ENCODE measurements around the gene CAPZA2.
"Not testable (repeated sequence)": the region's sequence is repeated elsewhere in the genome, so short reads cannot be mapped to it uniquely, and the experiment has no call there.

CAPZA2 gene

DNA sequence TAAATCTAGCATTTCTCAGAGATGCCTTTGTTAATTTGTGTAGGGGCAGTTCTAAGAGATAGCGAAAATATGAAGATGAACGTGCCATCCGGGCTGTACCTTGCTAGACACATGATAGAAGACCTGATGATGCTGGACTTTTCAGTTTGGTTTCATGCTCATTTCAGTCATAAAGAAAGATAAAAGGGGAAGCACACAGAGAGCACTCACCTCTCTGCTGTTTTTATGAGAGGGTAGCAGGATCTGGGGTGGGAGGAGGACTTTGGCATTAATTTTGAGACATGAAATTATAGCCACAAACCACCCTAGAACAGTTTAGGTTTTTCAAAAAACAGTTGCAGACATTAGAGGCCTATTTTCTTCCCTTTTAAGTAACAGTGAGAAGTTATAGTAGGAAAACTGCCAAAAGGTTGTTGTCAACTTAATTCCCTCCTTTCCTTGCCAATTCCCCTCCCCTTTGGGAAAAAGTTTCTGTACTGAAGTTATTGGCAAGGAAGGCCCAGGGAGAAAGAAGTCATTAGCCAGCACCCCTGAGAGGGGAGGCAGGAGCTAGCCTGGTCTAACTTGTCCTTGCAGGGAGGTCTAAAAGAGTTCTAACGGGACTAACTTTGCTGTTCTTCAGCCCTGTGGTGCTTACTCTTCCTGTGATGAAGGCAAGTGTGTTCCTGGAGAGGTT, 93.6 kb downstream of the CAPZA2 start:
- DNase-seq = no peak

DNA sequence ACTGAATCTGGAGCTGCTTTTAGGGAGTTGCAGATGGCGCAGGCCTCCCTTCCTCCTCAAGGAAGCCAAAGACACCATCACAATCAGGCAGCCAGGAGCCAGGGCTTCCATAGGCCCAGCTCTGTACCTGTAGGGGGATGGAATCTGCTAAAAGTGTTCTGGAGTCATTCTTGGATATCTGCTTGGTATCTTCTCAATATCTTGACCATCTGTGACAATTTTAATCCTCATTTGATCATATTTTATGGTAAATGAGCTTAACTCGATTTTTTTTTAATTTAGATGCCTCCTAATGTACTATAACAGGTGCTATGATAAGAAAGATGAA, 94.1 kb downstream of the CAPZA2 start:
- no peak for DNase-seq

DNA sequence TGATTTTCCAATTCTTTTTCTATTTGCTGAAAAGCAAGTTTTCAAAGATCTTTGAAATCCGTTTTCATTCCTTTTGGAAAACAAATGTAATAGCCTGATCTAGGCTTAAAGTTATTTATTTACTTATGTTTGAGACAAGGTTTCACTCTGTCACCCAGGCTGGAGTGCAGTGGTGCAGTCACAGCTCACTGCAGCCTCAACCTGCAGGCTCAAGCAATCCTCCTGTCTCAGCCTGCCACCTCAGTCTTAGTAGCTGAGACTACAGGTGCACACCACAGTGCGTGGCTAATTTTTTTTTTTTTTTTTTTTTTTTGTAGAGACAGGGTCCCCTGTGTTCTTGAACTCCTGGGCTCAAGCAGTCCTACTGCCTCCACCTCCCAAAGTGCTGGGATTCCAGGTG, 95.5 kb downstream of the CAPZA2 start:
- DNase-seq = no peak

DNA sequence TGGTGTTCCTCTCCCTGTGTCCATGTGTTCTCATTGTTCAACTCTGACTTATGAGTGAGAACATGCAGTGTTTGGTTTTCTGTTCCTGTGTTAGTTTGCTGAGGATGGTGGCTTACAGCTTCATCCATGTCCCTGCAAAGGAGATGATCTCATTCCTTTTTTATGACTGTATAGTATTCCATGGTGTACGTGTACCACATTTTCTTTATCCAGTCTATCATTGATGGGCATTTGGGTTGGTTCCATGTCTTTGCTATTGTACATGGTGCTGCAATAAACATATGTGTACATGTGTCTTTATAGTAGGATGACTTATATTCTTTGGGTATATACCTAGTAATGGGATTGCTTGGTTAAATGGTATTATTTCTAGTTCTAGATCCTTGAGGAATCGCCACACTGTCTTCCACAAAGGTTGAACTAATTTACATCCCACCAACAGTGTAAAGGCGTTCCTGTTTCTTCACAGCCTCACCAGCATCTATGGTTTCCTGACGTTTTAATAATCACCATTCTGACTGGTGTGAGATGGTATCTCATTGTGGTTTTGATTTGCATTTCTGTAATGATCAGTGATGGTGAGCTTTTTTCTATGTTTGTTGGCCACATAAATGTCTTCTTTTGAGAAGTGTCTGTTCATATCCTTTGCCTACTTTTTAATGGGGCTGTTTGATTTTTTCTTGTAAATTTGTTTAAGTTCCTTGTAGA, 99.7 kb downstream of the CAPZA2 start:
- peak; percentile 42 for DNase-seq

DNA sequence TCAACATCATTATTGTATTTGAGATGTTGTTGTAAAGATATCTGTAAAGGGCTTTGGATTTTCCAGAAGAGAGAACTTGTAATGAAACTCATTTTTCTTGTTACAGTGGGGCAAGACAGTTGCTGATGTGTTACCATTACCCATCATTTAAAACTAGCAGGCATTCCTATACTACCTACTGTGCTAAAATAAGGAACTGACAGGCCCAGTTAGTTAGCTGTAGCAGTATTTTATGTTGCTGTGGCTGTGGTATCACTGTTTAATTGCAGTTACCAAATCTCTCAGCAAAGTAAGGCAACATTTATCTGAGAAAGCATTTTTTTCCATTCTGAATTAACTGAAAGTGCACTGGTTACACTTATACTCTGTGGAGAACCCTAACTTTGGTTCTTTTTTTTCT, 100.8 kb downstream of the CAPZA2 start:
- DNase-seq = no peak

DNA sequence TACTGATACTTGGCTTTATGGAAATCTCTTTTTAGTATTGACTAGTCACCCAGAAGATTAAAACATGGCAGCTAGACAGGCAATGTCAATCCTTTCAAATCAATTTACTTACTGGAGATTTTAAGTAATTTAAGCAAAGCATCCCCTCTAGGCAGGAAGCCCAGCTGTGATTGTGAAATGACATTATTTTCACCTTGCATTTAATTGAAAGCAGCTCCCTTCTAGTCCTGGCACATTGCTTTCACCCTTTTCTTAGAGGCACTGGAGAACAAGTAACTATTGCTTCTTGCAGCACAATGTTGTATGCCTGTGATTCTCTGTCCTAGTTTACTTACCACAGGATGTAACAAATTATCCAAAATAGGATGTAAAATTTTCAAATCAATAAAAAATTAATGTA, 104.2 kb downstream of the CAPZA2 start:
- DNase-seq = no peak

DNA sequence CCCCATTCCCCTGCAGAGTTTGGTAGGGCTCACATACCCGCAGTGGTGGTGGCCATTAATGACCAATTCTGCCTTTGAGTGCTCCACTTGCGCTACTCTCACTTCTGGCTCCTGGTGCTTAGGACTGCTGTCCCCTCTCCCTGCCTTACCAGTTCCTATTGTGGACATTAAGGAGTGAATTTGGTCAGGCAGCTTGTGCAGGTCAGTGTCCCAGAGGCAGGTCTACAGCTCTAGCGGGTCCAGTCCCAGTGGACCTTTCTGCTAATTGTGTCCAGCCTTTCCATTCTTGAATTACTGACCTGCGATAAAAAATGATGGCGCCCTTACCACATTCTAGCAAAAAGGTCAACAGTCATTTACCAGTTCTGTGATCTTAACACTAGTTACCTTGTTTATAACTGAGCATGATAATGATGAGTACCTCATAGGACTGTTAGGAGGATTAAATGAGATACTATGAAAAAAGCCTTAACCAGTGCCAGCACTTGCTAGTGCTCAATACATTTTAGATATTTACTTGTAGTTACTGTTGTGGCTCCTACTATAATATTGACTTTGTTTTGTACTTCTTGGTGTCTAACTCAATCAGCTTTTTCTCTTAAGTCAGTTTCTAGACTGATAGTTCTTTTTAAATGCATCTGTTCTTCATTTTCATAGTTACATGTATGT, 105.0 kb downstream of the CAPZA2 start:
- no peak for DNase-seq

DNA sequence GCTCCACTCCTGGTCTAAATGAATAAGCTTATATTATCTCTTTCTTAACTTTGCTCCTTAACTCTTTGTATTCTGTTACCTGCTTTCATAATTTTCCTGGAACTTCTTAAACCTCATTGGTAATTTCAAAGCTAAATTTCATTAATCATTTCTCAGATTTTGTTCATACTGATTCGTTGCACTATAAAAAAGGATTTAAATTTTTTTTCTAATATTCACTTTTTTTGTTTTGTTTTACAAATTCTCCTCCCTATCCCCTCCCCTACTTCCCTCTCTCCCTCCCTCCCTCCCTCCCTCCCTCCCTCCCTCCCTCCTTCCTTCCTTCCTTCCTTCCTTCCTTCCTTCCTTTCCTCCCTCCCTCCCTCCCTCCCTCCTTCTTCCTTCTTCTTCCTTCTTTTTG, 105.6 kb downstream of the CAPZA2 start:
- DNase-seq = no peak

DNA sequence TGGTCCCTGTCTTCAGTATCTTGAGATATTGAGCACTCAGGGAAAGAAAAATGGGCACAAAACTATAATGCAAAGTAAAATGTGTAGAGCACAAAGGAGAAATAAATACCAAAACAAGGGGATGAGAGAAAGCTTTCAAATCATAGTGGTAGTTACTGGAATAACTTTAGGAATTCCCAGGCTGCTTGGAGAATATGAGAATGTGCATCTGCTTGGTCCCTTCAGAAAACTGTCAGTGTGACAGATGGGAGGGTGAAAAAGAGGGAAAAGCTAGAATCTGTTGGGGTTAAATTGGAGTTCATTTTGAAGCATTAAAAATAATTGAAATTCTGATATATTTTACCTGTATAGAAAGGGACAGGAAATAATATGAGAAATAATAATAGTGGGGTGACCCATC, 106.2 kb downstream of the CAPZA2 start:
- no peak for DNase-seq

DNA sequence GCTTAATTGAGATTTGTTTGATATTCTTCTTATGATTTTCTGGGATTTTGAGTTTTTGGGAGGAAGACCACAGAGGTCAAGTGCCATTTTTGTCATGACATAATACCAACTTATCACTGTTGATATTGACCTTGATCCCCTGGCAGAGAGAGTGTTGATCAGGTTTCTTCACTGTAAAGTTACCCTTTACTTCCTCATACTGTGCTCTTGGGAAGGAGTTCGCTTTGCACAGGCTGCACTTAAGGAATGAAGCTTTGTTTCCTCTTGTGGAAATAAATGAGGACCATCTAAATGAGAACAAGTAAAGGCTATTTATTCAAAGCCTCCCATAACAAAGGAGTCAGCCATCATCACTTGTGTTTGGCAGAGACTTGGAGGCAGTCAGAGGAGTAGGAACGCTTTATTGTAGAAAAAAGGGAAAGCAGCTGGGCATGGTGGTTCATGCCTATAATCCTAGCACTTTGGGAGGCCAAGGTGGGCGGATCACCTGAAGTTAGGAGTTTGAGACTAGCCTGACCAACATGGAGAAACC, 107.0 kb downstream of the CAPZA2 start:
- no peak for DNase-seq

DNA sequence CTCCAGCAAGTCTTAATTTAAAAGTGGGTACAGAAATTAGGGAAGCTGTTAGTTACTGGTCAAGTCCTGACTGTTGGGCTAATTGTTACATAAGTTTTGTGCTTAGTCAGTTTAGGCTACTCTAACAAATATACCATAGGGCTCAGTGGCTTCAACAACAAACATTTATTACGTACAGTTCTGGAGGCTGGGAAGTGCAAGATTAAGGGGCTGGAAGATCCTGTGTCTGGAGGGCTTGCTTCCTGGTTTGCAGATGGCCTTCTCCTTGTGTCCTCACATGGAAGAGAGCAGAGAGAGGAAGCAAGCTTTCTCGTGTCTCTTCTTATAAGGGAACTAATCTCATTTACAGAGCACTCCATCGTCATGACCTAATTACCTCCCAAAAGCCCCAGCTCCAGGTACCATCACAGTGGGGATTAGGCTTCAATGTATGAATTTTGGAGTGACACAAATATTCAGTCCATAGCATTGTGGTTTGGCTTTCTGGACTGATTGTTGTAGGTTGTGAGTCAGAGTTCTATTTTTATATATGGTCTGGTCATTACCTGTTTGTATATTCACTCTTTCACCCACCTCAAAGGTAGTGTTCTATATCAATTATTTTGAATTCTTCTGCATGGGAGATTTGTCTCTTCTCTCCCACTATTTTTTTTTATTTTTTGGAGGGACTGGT, 108.0 kb downstream of the CAPZA2 start:
- DNase-seq = no peak

DNA sequence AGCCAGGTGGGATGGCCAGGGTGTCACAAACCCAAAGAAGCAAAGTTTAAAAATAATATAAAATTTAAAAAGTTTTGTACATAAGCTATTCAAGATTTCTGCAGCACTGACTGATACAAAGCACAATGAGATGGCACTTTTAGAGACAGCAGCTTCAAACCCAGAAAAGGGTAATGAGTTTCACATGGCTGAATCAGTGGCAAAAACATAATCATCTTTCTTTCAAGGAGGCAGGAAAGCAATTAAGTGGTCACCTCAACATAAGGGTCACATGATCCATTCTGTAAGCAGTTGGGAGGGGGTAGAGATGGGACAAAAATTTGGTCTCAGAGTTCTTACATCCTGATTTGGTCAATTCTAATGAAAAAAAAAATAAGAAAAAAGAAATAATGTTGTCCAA, 108.8 kb downstream of the CAPZA2 start:
- not testable (repeated sequence) for DNase-seq

All from CD4-positive, alpha-beta T cell treated with Interleukin-17A for 1 hour (primary cell).